HG03457 (cell line): ENCODE measurements around the gene COL27A1.
"Not testable (repeated sequence)": the region's sequence is repeated elsewhere in the genome, so short reads cannot be mapped to it uniquely, and the experiment has no call there.

Experiments used
- ATAC-seq: cut with Tn5 transposase; IDR thresholded peaks from one replicate; pipeline ENCODE4 v1.9.1; 2021; ENCODE audit warnings: moderate number of reproducible peaks; ENCODE audit not compliant: unreplicated experiment

COL27A1 gene

DNA sequence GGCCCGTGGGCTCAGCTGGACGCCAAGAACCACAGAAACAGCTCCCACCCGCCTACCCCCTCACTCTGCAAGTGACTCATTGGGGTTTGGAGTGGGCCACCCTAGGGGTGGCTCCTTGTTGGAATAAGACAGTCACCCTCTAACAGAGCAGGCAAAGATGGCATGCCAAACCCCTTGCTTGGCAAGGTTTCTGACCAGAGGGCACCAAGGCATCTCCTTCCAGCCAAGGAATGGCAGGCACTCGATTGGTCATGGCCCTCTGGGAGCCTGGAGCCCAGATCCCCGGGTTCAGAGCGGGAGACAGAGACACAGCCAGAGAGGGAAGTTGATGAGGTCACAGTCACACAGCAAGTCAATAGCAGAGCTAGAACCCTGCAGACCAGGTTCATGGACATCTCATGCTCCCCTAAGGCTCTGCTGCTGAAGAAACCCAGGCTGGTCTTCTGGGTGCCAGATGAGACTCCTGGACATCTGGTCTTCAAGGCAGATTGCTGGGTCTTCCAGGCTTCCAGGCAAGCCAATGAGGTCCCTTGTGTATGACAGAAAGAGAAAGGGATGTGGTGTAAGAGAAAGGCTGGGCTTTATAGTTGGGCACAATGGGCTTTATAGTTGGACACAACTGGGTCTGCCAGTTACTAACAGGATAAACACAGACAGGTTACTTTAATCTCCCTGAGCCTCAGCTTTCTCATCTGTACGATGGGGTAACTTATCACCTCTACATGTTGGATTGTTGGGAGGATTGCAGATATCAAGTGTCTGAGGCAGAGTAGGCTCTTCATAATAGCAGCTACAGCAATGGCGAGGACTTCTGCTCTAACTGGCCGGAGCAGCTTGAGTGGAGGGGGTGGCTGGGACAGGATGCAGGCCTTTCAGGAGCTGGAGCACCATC, 33.0 kb upstream of the COL27A1 start:
- ATAC-seq, result no peak

DNA sequence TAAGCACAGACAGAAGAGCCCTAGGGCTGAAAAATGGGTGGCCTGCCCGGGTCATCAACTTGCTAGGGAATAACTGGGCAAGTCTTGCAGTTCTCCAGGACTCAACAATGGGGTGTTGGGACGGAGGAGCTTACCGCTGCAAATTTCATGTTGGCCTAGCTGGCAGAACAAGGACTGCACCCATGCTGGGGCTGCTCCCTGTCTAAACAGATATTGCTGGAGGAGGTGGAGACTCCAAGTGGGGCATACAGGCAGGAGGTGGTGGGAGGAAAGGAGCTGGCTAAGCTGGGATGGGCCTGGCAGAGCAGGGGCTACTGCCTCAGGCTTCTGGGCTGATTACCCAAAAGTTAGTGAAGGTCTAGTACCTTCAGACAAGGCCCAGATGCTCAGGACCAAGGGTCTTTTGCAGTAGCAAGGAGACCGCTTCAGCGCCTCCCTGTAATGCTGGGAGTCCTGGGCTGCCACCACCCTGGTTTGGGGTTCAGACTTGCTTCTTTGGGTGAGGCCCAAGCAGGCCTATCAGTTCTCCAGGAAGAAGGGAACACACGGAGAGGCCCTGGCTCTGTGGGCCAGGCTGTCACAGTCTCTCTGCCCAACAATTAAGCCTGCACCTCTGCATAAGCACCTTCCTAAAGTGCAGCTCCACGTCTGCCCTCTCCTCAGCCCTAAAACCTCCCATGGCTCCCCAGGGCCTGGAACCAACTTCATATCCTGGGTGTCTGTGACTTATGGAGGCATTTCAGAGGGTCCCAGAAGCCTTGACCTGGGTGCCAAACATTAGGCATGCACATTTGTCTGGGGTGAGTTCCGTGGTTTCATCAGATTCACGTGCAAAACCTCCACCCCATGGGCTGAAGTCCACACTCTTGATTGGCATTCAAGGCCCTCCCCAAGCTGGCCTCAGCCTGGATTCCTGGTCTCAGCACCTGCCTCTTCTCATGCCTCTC, 32.0 kb upstream of the COL27A1 start:
- ATAC-seq, result no peak

DNA sequence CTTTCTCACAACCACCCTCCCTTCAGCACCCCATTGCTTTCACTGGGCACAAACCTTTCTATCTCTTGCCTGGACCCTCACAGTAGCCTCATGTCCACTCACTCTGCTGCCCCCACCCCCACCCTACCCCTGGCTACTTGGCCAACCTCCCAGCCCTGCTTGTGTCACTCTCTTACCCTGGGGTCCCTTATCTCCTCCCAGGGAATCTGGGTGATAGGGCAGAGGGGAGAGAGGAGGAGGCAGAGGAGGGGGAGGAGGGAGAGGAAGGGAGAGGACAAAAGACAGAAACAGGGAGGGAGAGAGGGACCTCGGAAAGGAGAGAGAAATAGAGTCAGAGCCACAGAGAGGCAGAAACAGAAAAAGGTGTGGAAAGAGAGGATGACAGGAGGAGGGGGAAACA, 31.2 kb upstream of the COL27A1 start:
- ATAC-seq, result no peak

- ATAC-seq, result no peak
These were observed 30.5 kb upstream of the COL27A1 start for GRCh38 chr9:114124666-114125475.

DNA sequence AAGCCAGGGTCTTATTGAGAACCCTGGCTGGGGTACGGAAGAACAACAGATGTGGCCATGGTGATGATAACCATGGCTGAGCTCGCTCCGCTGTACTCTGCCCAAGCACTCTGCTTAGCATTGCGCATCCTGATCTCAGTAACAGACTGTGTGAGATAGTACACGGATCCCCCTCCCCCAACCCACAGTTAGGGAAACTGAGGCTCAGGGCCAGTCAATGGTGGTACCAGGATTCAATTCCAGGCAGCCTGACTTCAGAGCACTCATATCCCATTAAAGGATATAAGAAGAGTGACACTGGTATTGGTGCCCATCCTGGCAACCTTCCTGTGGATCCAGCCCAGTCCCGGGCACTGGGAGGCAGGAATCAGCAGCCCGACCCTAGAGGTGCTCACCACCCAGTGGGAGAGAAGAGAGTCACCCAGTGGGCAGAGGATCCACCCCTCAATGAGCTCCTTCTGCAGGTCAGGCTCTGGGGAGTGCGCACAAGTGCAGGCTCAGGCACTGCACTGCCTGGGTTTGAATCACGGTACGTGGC, 29.8 kb upstream of the COL27A1 start:
- no peak for ATAC-seq

DNA sequence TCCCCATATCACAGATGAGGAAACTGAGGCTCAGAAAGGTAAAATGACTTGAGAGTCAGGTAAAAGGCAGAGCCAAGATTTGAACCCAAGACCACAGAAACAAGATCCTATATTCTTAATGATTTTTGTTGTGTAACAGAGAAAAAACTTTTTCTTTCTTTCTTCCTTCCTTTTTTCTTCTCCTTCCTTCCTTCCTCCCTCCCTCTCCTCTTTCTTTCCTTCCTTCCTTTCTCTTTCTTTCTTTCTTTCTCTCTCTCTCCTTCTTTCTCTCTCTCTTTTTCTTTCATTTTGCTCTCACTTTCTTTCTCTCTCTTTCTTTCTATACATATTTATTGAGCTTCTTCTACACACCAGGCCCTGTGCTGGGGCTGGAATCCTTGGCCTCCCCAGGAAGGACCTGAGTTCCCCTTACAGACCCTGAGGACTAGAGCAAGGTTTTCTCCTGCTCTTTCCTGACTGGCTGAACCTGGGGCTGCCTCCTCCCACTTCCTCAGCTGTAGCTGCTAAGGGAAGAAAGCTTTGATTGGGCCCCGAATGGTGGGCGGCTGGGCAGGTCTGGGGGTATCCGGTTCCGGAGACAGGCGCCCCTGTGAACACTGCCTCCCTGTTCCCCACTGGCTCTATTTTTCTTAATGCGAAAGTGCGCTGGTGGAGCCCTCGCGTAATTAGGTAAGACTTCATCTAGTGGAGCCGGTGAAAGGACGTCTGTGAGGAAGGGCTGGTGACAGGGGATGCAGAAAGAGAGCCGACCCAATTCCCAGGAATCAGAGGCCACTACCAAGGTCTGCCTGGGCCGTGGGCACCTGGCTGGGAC, 28.9 kb upstream of the COL27A1 start:
- no peak for ATAC-seq

GRCh38 chr9:114128759-114129158, 26.6 kb upstream of the COL27A1 start:
- not testable (repeated sequence) for ATAC-seq

DNA sequence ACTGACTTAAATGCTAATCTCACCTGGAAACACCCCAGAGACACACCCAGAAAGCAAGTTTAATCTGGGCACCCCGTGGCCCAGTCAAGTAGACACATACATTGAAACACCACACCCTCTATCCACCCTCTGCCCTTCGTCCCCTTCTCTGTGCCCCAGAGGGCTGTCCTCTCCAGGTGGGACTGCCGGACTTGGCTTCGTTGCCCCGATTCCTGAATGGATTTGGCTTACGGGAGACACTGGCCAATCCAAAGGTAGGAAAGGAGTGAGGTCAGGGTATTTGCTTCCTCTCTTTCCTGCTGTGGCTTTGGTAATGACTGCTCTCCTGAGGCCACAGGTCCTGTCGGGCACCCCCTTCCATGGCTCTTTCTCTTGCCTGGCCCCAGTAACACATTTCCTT, 25.2 kb upstream of the COL27A1 start:
- ATAC-seq, result no peak

DNA sequence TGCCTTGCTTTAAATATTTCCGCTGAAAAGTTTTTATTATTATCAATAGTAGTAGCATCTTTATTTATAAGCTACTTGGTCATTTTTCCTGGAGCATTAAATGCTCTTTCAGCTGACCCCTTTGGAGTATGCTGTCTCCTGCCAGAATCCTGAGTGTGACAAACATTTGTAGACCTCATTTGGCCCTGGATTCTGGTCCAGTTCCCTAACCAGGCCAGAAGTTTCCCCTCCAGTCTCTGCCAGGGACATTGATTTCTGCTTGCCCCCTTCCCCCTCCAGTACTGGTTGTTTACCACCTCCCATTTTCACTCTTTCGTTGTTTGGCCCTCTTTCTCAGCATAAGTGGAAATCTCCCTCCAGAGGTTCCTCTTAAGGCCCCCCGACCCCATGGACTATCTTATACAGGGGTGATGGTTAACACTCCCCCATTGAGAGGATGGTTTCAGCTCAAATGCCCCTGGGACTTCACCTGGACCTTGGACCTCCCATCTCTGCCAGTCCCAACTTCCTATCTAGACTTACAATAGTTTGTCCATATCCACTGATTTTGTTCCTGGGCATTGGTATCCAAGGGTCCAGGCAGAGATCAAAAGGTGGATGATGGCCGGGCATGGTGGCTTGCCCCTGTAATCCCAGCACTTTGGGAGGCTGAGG, 24.6 kb upstream of the COL27A1 start:
- ATAC-seq, result no peak

DNA sequence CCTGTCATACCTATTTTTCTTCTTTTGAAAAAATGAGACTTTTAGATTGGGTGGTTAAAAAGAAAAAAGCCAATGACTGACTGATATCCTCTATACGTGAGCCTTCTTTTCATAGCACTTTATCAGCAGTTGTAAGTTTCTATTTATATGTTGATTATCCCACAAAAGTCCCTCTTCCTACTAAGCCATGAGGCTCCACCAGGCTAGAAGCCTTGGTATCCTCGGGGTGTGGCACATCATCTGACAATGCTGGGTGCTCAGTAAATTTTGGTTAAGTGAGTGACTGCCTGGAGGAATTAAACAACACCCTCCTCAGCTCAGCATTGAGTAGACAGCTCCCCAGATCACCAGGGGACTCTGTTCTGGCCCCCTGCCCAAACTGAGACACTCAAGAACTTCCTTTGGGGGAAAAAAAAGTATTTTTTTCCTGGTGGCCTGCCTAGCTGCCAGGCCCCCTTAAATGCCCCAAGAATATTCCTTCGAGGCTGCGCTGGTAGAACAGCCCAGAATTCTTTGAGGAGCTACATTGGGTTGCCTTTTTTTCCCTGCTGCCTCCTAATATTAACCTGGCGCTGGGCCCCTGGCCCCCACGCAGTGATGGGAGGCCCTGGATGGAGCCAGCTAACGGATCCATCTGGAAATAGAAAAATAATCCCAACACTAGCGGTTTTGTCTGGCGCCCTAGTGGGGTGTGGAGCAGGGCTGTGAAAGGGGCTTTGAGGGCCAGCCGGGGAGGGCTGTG, 23.4 kb upstream of the COL27A1 start:
- ATAC-seq, result no peak

DNA sequence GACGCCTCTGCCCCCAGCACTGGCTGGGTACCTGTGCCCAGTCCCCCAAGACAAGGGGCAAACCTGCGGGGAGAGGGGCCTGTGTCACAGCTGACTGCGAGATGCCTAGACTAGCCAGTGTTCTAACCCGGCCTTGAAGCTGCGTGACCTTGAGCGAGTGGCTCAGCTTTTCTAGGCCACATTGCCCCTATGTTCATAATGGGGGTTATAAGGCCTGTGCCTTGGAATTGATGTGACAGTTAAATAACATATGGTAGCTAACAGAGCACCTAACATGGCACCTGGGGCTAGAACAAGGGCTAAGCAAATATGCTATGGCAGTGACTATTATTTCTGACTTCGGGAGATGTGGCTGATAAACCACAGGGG, 22.8 kb upstream of the COL27A1 start:
- no peak for ATAC-seq

DNA sequence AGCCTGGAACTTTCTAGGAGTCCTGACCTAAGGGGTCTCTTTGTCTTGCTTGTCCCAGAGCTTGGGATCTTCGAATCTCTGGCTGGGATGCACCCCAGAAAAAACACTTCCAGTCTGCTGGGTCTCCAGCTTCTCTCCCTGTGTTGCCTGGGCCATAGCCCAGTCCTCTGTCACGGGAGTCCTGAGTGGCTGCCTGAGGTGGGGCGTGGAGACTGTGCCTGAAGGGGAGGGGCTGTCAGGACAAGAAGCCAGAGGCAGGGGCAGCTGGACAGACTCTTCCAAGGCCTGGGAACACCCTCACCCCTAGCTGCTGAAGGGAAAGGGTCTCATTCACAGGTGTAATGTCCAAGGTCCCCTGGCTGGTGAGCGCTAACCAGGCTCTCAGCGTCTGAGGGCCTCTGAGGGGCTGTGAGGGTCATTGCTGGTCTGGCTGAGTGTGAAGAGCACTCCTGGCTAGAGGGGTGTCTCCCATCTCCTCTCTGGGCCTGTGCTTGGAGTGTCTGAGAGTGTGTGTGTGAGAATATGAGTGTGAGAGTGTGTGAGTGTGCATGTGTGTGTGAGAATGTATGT, 20.4 kb upstream of the COL27A1 start:
- ATAC-seq, result no peak

DNA sequence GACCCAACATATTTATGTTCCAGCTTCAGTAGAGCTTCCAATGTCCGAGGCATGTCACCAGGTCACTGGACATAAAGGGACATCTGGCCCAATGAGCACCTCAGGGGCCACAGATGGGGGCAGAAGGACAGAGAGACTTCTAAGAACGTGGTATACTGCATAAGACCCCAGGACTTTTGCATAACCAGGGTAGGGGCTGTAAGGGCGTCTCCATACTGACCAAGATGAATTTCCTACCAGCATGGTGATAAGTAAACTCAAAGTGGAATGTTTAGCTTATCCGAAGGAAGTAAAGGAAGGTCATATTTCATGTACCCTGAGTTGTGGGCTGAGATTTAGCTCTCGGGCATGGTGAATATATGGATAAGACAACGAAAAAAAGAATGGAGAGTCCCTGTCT, 17.5 kb upstream of the COL27A1 start:
- no peak for ATAC-seq

DNA sequence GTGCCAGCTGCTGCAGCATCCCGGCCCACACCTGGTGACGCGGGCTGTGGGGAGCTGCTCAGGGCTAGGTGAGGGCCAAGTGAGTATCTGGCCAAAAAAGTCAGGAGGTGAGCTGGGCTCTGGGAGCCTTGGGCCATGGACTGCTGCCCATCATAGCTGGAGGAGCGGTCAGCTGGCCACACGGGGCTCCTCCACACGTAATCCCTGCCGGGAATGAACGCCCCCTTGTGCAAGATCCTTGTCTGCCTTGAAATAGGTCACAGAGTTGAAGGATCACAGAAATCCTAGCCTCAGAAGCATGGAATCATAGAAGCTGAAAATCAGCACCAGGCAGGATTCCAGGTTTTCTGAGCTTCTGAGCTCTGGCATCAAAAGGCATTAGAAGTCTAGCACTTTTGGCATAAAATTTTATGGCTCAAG, 16.8 kb upstream of the COL27A1 start:
- no peak for ATAC-seq

GRCh38 chr9:114139071-114139470, 16.3 kb upstream of the COL27A1 start:
- no peak for ATAC-seq

DNA sequence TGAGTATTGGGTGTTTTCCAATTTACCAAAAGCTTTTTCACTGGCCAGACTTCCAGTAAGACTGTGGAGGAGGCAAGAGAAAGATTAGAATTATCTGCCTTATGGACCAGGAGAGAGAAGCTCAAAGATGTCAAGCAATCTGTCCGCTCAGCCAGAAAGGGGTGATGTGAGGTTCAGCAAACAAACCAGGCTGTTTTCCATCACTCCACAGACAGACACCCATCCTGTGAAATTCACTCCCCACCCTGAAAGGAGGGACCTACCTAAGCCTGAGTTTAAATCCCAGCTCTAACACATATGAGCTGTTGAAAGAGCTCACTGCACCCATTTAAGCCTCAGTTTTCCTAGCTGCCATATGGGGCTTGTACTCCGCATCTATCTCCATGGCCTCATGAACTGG, 14.9 kb upstream of the COL27A1 start:
- ATAC-seq, result no peak

DNA sequence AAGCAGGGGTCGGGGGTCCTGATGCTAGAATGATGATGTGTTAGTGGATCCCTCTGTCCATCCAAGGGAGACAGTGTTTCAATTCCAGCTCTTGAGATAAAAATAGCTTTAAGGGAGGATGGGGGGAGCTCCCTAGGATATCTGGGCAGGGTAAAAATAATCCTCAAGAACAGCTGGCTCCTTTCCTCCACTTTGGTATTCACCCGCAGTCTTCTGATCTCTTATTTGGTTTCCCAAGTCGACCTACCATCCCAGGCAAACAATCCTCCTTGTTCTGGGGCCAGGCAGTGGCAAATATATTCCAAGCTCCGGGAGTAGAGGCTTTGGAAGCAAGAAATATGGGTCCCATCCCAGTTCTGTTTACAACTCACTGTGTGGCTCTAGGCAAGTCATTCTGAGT, 14.5 kb upstream of the COL27A1 start:
- ATAC-seq, result no peak
